ENCODE data around the gene OTOP1. TPM values are rescaled to one million over a fixed set of nuclear protein-coding genes. Genes with fewer than 3 reads are reported as not detected.

OTOP1 gene
- total RNA-seq, 1 experiment from 2014 or later = not detected

- CTCF ChIA-PET = interaction anchor here (0.7 to 1.4 kb wide), 2 partner anchors 87 to 376 kb away, joined by 3 to 6 read pairs; no protein-coding TSS in a partner anchor
- Mint-ChIP-seq H3K27me3 (ENCODE audit: insufficient read depth, unreplicated experiment) (no peaks in the 10 kb centered on the region), H3K27ac (ENCODE audit: low read depth, unreplicated experiment) (peak overlapping the region; percentile 98), H3K9me3 (ENCODE audit: unreplicated experiment) (no peaks in the 10 kb centered on the region), H3K4me1 (ENCODE audit: insufficient read depth, unreplicated experiment) (peaks cover 25% of the 10 kb centered on the region), H3K4me3 (ENCODE audit: unreplicated experiment) (peak overlapping the region; percentile 94), H3K36me3 (ENCODE audit: insufficient read depth, unreplicated experiment) (peaks cover 24% of the 10 kb centered on the region)
- no peak for DNase-seq (ENCODE audit: unreplicated experiment)
- POLR2A ChIA-PET = interaction anchor here (1.0 to 3.3 kb wide), 10 partner anchors 14 to 294 kb away, joined by 3 to 33 read pairs (median 7); partner anchors contain the start of genes LYAR and ZBTB49
- BruUV-seq (replicated peaks) = no TSS peak
- TF ChIP-seq CTCF (IDR thresholded peaks at IDR 0.05; ENCODE audit: unreplicated experiment) = no peak
- intact Hi-C loops (cut with micrococcal nuclease) = no loop called here
Observed at GRCh38 chr4:4248885-4249203, 22.1 kb upstream of the OTOP1 start.

GRCh38 chr4:4248029-4248884 lies 21.5 kb upstream of the OTOP1 start, which contains the start of gene TMEM128:
Gene TMEM128 (minus strand): TSS chr4:4248223. CDS start chr4:4248202, 21 bp downstream.
- peaks cover 30% of the 10 kb centered on the region for H3K36me3 Mint-ChIP-seq (ENCODE audit: insufficient read depth, unreplicated experiment)
- no peaks in the 10 kb centered on the region for H3K27me3 Mint-ChIP-seq (ENCODE audit: insufficient read depth, unreplicated experiment)
- H3K4me3 Mint-ChIP-seq (ENCODE audit: unreplicated experiment) = peak within 1 kb of the TSS; percentile 94
- intact Hi-C loops (cut with micrococcal nuclease) = no loop called here
- H3K4me1 Mint-ChIP-seq (ENCODE audit: insufficient read depth, unreplicated experiment) = peaks cover 25% of the 10 kb centered on the region
- peak; percentile 91 for DNase-seq (ENCODE audit: unreplicated experiment)
- H3K9me3 Mint-ChIP-seq (ENCODE audit: unreplicated experiment) = no peaks in the 10 kb centered on the region
- ChIA-PET POLR2A (interaction anchor here (0.6 to 3.3 kb wide), 20 partner anchors 10 to 294 kb away, joined by 3 to 33 read pairs (median 4); partner anchors contain the start of genes LYAR, STX18 and ZBTB49), CTCF (interaction anchor here (0.6 to 1.4 kb wide), 5 partner anchors 18 to 669 kb away, joined by 3 to 6 read pairs (median 3); no protein-coding TSS in a partner anchor)
- TF ChIP-seq CTCF (IDR thresholded peaks at IDR 0.05; ENCODE audit: unreplicated experiment) = no peak
- BruUV-seq (replicated peaks) = TSS peak; percentile 94
- H3K27ac Mint-ChIP-seq (ENCODE audit: low read depth, unreplicated experiment) = peak within 1 kb of the TSS; percentile 98

- intact Hi-C loops (cut with micrococcal nuclease) = no loop called here
- CTCF ChIA-PET = interaction anchor here (0.6 to 1.4 kb wide), 4 partner anchors 19 to 669 kb away, joined by 3 to 6 read pairs (median 4); no protein-coding TSS in a partner anchor
Observed at GRCh38 chr4:4247696-4248028, 20.9 kb upstream of the OTOP1 start.

More at GRCh38 chr4:4247696-4248028, 20.9 kb upstream of the OTOP1 start:
- Mint-ChIP-seq H3K36me3 (ENCODE audit: insufficient read depth, unreplicated experiment) (peaks cover 36% of the 10 kb centered on the region), H3K9me3 (ENCODE audit: unreplicated experiment) (no peaks in the 10 kb centered on the region), H3K4me1 (ENCODE audit: insufficient read depth, unreplicated experiment) (peaks cover 25% of the 10 kb centered on the region), H3K27ac (ENCODE audit: low read depth, unreplicated experiment) (peak overlapping the region; percentile 98), H3K4me3 (ENCODE audit: unreplicated experiment) (peak overlapping the region; percentile 94), H3K27me3 (ENCODE audit: insufficient read depth, unreplicated experiment) (no peaks in the 10 kb centered on the region)
- DNase-seq (ENCODE audit: unreplicated experiment) = no peak
- BruUV-seq (replicated peaks) = TSS peak; percentile 68
- TF ChIP-seq CTCF (IDR thresholded peaks at IDR 0.05; ENCODE audit: unreplicated experiment) = no peak
- POLR2A ChIA-PET = interaction anchor here (0.6 to 3.3 kb wide), 20 partner anchors 10 to 294 kb away, joined by 3 to 33 read pairs (median 4); partner anchors contain the start of genes LYAR, STX18 and ZBTB49
